RWPE1 (cell line): ENCODE measurements around the gene DDX23.
A peak's percentile ranks its signal among the peaks of the same experiment; 100 is the strongest.
"Not testable (repeated sequence)": the region's sequence is repeated elsewhere in the genome, so short reads cannot be mapped to it uniquely, and the experiment has no call there.

Experiments used
- CTCF ChIA-PET: fragments of 350-600 bp; sonication (Branson Sonifier 250); formaldehyde crosslinking; extraction: SDS; loops from one replicate; lab custom pipeline; 2021; lab: Yijun Ruan, JAX
- POLR2A ChIA-PET: fragments of 400-600 bp; formaldehyde crosslinking; extraction: SDS; loops from one replicate; lab custom pipeline; 2020; ENCODE audit warnings: antibody characterized with exemption; ENCODE audit not compliant: low non-redundant PET; lab: Yijun Ruan, JAX
- DNase-seq: peaks from one replicate; pipeline ENCODE4 v3.0.0; 2012; ENCODE audit warnings: low spot score
- H3K27ac ChIP-seq: fragments of 450-650 bp; 2 replicates; pipeline ENCODE4 v1.5.1; 2017
- CTCF ChIP-seq: fragments of 450-650 bp; conservative IDR thresholded peaks from 2 replicates; pipeline ENCODE4 v1.5.1; 2017; ENCODE audit warnings: low read depth, mild to moderate bottlenecking

DDX23 gene

GRCh38 chr12:48875944-48876515, 24.1 kb upstream of the DDX23 start:
- ChIA-PET POLR2A (interaction anchor here (0.6 kb wide), 1 partner anchor 793 kb away, joined by 9 read pairs; no protein-coding TSS in a partner anchor), CTCF (interaction anchor here (0.6 kb wide), 1 partner anchor 112 kb away, joined by 3 read pairs; no protein-coding TSS in a partner anchor)
- DNase-seq, result no peak

GRCh38 chr12:48873534-48873933, 21.6 kb upstream of the DDX23 start:
- POLR2A ChIA-PET, H3K27ac ChIP-seq, DNase-seq: not testable (repeated sequence)
- CTCF ChIA-PET, result interaction anchor here (0.7 to 1.3 kb wide), 2 partner anchors 17 to 856 kb away, joined by 4 to 5 read pairs; no protein-coding TSS in a partner anchor

More at GRCh38 chr12:48875944-48876515, 24.1 kb upstream of the DDX23 start:
- H3K27ac ChIP-seq, result no peak overlapping the region
- no peak for TF ChIP-seq CTCF

GRCh38 chr12:48873096-48873495, 21.1 kb upstream of the DDX23 start:
- no peak for DNase-seq
- no peak overlapping the region for H3K27ac ChIP-seq
- POLR2A ChIA-PET, result no interaction called here
- no peak for TF ChIP-seq CTCF
- CTCF ChIA-PET, result interaction anchor here (0.6 to 1.3 kb wide), 4 partner anchors 18 to 857 kb away, joined by 4 to 5 read pairs (median 4); no protein-coding TSS in a partner anchor

GRCh38 chr12:48869191-48869590, 17.2 kb upstream of the DDX23 start:
- POLR2A ChIA-PET, result no interaction called here
- CTCF ChIA-PET, result interaction anchor here (1.0 kb wide), 1 partner anchor 21 kb away, joined by 3 read pairs; no protein-coding TSS in a partner anchor
- H3K27ac ChIP-seq, result no peak overlapping the region

GRCh38 chr12:48868451-48868850, 16.5 kb upstream of the DDX23 start:
- POLR2A ChIA-PET, result no interaction called here
- no peak overlapping the region for H3K27ac ChIP-seq
- DNase-seq, result no peak
- CTCF ChIA-PET, result interaction anchor here (1.0 kb wide), 1 partner anchor 22 kb away, joined by 3 read pairs; no protein-coding TSS in a partner anchor
- no peak for TF ChIP-seq CTCF

More at GRCh38 chr12:48869191-48869590, 17.2 kb upstream of the DDX23 start:
- TF ChIP-seq CTCF, result no peak
- no peak for DNase-seq

GRCh38 chr12:48866052-48866711, 14.2 kb upstream of the DDX23 start:
- ChIA-PET CTCF (interaction anchor here (1.0 to 2.0 kb wide), 4 partner anchors 13 to 122 kb away, joined by 3 to 7 read pairs (median 7); partner anchors contain the start of gene DDX23), POLR2A (interaction anchor here (1.0 kb wide), 1 partner anchor 17 kb away, joined by 3 read pairs; no protein-coding TSS in a partner anchor)
- H3K27ac ChIP-seq, result peak overlapping the region; percentile 39
- no peak for TF ChIP-seq CTCF
- no peak for DNase-seq
